PC-3 (cell line): ENCODE results near the gene C4orf50. TPM values are rescaled to one million over a fixed set of nuclear protein-coding genes. Genes with fewer than 3 reads are reported as not detected.

ENCODE experiments used
- ATAC-seq: fragments of 200-7000 bp; cut with Tn5 transposase; 2 replicates; pipeline ENCODE4 v1.9.1; 2020; ENCODE audit warnings: mild to moderate bottlenecking, moderate library complexity
- BruUV-seq: library from RNA; stranded (reverse); fragments of 400-500 nt; replicated peaks from 2 replicates; lab custom pipeline; 2021; lab: Mats Ljungman, UMichigan
- CTCF ChIA-PET: fragments of 300-600 bp; sonication (Branson Sonifier 250); formaldehyde crosslinking; loops from one replicate; lab custom pipeline; 2022; ENCODE audit warnings: antibody characterized with exemption; lab: Charles Lee
- POLR2A ChIA-PET: fragments of 300-600 bp; sonication (Branson Sonifier 250); formaldehyde crosslinking; loops from one replicate; lab custom pipeline; 2022; ENCODE audit warnings: antibody characterized with exemption; ENCODE audit not compliant: unreplicated experiment; lab: Charles Lee
- DNase-seq: peaks from one replicate; pipeline ENCODE4 v3.0.0-alpha.2; 2015
- H2AFZ ChIP-seq: fragments of 300-600 bp; sonication (generic); 2 replicates; pipeline ENCODE4 v1.6.0; 2016; ENCODE audit warnings: antibody characterized with exemption, low read length
- H3F3A ChIP-seq: fragments of 300-600 bp; sonication (generic); one replicate; pipeline ENCODE4 v1.6.0; 2017; ENCODE audit warnings: antibody characterized with exemption, low read length, control low read depth, mild to moderate bottlenecking; ENCODE audit not compliant: unreplicated experiment
- H3K27ac ChIP-seq: fragments of 300-600 bp; sonication (generic); 2 replicates; pipeline ENCODE4 v1.5.1; 2016; ENCODE audit warnings: mild to moderate bottlenecking, low read length
- H3K27me3 ChIP-seq: fragments of 300-600 bp; sonication (generic); 2 replicates; pipeline ENCODE4 v1.6.1; 2016; ENCODE audit warnings: low read length, mixed read lengths
- H3K36me3 ChIP-seq: fragments of 300-600 bp; sonication (generic); 2 replicates; pipeline ENCODE4 v1.6.1; 2016; ENCODE audit warnings: low read depth, mixed run types, low read length, mixed read lengths
- H3K4me1 ChIP-seq: fragments of 300-600 bp; sonication (generic); 2 replicates; pipeline ENCODE4 v1.5.1; 2016; ENCODE audit warnings: low read length; ENCODE audit not compliant: insufficient read depth
- H3K4me2 ChIP-seq: fragments of 300-600 bp; sonication (generic); 2 replicates; pipeline ENCODE4 v1.6.0; 2016; ENCODE audit warnings: low read length
- H3K4me3 ChIP-seq: fragments of 300-600 bp; sonication (generic); 2 replicates; pipeline ENCODE4 v1.5.1; 2016; ENCODE audit warnings: mild to moderate bottlenecking, low read length, mixed read lengths
- H3K79me2 ChIP-seq: fragments of 300-600 bp; sonication (generic); 2 replicates; pipeline ENCODE4 v1.6.1; 2017; ENCODE audit warnings: low read length, mixed read lengths
- H3K9ac ChIP-seq: fragments of 300-600 bp; sonication (generic); 2 replicates; pipeline ENCODE4 v1.6.0; 2016; ENCODE audit warnings: mild to moderate bottlenecking, low read length
- H3K9me2 ChIP-seq: fragments of 300-600 bp; sonication (generic); replicated peaks from 2 replicates; pipeline ENCODE4 v1.6.1; 2016; ENCODE audit warnings: mixed run types, low read length, mixed read lengths
- H3K9me3 ChIP-seq: fragments of 300-600 bp; sonication (generic); 2 replicates; pipeline ENCODE4 v1.6.1; 2016; ENCODE audit warnings: low read length, mixed read lengths
- H4K20me1 ChIP-seq: fragments of 300-600 bp; sonication (generic); 2 replicates; pipeline ENCODE4 v1.6.1; 2016; ENCODE audit warnings: low read length, mixed read lengths
- EZH2 ChIP-seq: fragments of 300-600 bp; sonication (generic); IDR thresholded peaks from one replicate; pipeline ENCODE4 v1.6.1; 2017; ENCODE audit warnings: antibody characterized with exemption, mild to moderate bottlenecking, low read length; ENCODE audit not compliant: unreplicated experiment
- EZH2phosphoT487 ChIP-seq: fragments of 300-600 bp; sonication (generic); IDR thresholded peaks from 2 replicates; pipeline ENCODE4 v1.6.1; 2018; ENCODE audit warnings: mild to moderate bottlenecking, antibody characterized with exemption, low read length, borderline replicate concordance
- intact Hi-C: fragments of 100-400 bp; cut with micrococcal nuclease; formaldehyde crosslinking; loops from 2 replicates; pipeline ENCODE4 v1.9.0; 2023
- total RNA-seq: library from RNA; depleted of rRNA; stranded (reverse); fragments of >200 nt; gene quantifications from 2 replicates; pipeline ENCODE4 v1.2.3, GENCODE V29; 2014
- TF ChIP-seq, protein P1 (sequence below): fragments of 300-600 bp; sonication (generic); conservative IDR thresholded peaks from 2 replicates; pipeline ENCODE4 v1.5.1; 2017; ENCODE audit warnings: antibody characterized with exemption, low read depth, mild to moderate bottlenecking, low read length

The C4orf50 gene
- total RNA-seq, 1 experiment from 2014 or later: not detected

DNA sequence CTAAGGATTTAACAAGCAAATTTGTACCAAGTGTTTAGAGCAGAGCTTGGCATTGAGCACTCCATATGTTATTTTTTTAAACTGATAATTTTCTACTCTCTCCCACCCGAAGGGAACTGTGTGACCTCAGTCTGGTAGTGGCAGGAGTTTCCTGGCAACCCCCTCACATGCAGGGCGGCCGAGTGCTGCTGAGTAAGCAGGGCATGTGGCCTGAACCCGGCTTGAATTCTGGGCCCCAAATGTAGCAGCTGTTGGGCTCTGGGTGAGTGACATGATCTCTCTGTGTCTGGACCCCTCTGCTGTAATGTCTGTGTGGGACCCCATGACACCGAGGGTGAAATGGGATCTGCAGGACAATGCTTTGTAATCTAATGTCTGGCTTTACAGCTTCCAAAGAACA is 13.6 kb upstream of the C4orf50 start:
- no peaks in the 10 kb centered on the region for H3F3A ChIP-seq
- H2AFZ ChIP-seq: no peak overlapping the region
- H3K4me1 ChIP-seq: no peaks in the 10 kb centered on the region
- no peaks in the 10 kb centered on the region for H3K9me3 ChIP-seq
- ChIA-PET CTCF (no interaction called here), POLR2A (no interaction called here)
- H4K20me1 ChIP-seq: no peaks in the 10 kb centered on the region
- H3K9ac ChIP-seq: no peak overlapping the region
- no peak for DNase-seq
- H3K79me2 ChIP-seq: no peaks in the 10 kb centered on the region
- H3K36me3 ChIP-seq: no peaks in the 10 kb centered on the region
- no peak overlapping the region for H3K4me3 ChIP-seq
- no peak overlapping the region for H3K4me2 ChIP-seq
- TF ChIP-seq, protein P1, sequence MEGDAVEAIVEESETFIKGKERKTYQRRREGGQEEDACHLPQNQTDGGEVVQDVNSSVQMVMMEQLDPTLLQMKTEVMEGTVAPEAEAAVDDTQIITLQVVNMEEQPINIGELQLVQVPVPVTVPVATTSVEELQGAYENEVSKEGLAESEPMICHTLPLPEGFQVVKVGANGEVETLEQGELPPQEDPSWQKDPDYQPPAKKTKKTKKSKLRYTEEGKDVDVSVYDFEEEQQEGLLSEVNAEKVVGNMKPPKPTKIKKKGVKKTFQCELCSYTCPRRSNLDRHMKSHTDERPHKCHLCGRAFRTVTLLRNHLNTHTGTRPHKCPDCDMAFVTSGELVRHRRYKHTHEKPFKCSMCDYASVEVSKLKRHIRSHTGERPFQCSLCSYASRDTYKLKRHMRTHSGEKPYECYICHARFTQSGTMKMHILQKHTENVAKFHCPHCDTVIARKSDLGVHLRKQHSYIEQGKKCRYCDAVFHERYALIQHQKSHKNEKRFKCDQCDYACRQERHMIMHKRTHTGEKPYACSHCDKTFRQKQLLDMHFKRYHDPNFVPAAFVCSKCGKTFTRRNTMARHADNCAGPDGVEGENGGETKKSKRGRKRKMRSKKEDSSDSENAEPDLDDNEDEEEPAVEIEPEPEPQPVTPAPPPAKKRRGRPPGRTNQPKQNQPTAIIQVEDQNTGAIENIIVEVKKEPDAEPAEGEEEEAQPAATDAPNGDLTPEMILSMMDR: no peak
- TF ChIP-seq EZH2 (no peak), EZH2phosphoT487 (no peak)
- peaks cover 39% of the 10 kb centered on the region for H3K27me3 ChIP-seq
- no TSS peak for BruUV-seq
- H3K27ac ChIP-seq: no peak overlapping the region
- ATAC-seq: no peak
- intact Hi-C loops: no loop called here
- H3K9me2 ChIP-seq: no peaks in the 10 kb centered on the region

DNA sequence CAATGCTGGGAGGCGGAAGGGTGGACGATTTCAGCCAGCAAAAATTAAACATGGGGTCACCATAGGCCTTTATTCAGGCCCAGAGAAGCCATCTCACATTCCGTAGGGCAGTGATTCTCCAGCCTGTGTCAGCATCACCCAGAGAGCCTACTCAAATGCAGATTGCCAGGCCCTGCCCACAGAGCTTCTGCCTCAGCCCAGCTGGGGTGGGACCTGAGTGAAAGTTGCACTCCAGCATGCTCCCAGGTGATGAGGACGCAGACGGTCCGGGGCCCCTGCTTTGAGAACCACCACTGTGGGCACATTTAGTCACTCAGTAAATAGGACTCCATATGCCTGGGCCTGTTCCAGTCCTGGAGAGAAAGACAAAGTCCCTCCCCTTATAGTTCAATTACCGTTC is 12.4 kb upstream of the C4orf50 start:
- DNase-seq (no peak), ATAC-seq (no peak)
- ChIA-PET CTCF (no interaction called here), POLR2A (no interaction called here)
- no peaks in the 10 kb centered on the region for H4K20me1 ChIP-seq
- H3K4me2 ChIP-seq: no peak overlapping the region
- TF ChIP-seq, protein P1: no peak
- TF ChIP-seq EZH2phosphoT487 (no peak), EZH2 (no peak)
- no peak overlapping the region for H3K9ac ChIP-seq
- H3K9me3 ChIP-seq: no peaks in the 10 kb centered on the region
- intact Hi-C loops: no loop called here
- H3K27me3 ChIP-seq: peaks cover 45% of the 10 kb centered on the region
- no peak overlapping the region for H3K27ac ChIP-seq
- H3K9me2 ChIP-seq: no peaks in the 10 kb centered on the region
- H3K36me3 ChIP-seq: no peaks in the 10 kb centered on the region
- H3K79me2 ChIP-seq: no peaks in the 10 kb centered on the region
- H3K4me1 ChIP-seq: no peaks in the 10 kb centered on the region
- BruUV-seq: no TSS peak
- H3F3A ChIP-seq: no peaks in the 10 kb centered on the region
- no peak overlapping the region for H2AFZ ChIP-seq
- H3K4me3 ChIP-seq: no peak overlapping the region

DNA sequence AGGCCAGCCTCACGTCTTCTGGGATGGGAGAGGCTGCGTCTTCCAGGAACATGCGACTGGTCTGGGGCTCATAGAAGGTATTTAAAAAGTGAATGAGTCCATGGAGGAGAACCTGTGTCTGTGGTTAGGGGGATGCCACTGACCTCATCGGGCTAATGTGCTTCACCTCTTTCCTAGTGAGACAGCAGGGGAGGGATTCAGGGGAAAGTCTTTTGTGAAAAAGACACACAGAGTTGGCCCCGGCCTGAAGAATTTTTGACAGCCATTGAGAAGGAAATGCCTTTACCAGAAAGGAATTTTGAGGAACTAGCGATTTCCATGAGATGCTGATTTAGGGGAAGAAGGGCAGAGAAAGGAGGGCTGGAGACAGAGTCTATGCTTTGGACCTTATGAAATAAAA is 11.0 kb upstream of the C4orf50 start:
- H3K27ac ChIP-seq: no peak overlapping the region
- no peaks in the 10 kb centered on the region for H3K36me3 ChIP-seq
- no peaks in the 10 kb centered on the region for H3F3A ChIP-seq
- H4K20me1 ChIP-seq: no peaks in the 10 kb centered on the region
- ATAC-seq: no peak
- DNase-seq: no peak
- intact Hi-C loops: no loop called here
- no peaks in the 10 kb centered on the region for H3K79me2 ChIP-seq
- no peak overlapping the region for H3K4me2 ChIP-seq
- BruUV-seq: no TSS peak
- no peak overlapping the region for H2AFZ ChIP-seq
- no peaks in the 10 kb centered on the region for H3K4me1 ChIP-seq
- TF ChIP-seq EZH2: no peak
- TF ChIP-seq, protein P1: no peak
- TF ChIP-seq EZH2phosphoT487: no peak
- CTCF ChIA-PET: no interaction called here
- no peaks in the 10 kb centered on the region for H3K9me3 ChIP-seq
- H3K27me3 ChIP-seq: peaks cover 48% of the 10 kb centered on the region
- POLR2A ChIA-PET: no interaction called here
- no peak overlapping the region for H3K4me3 ChIP-seq
- H3K9ac ChIP-seq: no peak overlapping the region
- no peaks in the 10 kb centered on the region for H3K9me2 ChIP-seq
